ENCODE results near the gene RFLNA.

The RFLNA gene

DNA sequence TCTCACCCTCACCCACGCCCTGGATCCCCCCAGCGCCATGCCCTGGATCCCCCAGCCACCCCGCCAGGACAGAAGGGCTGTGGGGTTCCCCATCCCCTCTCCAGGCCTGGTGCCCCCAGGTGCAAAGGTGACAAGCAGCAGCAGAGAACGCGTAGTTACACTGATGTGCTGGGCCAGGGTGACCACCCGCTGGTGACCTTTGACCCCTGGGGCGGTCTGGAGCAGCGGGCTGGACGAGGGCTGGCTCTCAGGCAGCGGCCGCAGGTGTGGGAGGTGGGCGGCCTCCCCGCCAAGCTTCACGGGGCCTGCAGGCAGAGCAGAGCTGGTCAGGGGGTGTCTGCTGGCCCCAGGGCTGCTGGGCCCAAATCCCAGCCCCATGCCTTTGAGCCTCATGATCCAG, 40.1 kb downstream of the RFLNA start:
- in situ Hi-C loops (cut with HindIII; ENCODE audit: low sequenced_read_pairs): loop anchor here (10.0 kb wide), 1 partner anchor 60 kb away; no protein-coding TSS in a partner anchor

DNA sequence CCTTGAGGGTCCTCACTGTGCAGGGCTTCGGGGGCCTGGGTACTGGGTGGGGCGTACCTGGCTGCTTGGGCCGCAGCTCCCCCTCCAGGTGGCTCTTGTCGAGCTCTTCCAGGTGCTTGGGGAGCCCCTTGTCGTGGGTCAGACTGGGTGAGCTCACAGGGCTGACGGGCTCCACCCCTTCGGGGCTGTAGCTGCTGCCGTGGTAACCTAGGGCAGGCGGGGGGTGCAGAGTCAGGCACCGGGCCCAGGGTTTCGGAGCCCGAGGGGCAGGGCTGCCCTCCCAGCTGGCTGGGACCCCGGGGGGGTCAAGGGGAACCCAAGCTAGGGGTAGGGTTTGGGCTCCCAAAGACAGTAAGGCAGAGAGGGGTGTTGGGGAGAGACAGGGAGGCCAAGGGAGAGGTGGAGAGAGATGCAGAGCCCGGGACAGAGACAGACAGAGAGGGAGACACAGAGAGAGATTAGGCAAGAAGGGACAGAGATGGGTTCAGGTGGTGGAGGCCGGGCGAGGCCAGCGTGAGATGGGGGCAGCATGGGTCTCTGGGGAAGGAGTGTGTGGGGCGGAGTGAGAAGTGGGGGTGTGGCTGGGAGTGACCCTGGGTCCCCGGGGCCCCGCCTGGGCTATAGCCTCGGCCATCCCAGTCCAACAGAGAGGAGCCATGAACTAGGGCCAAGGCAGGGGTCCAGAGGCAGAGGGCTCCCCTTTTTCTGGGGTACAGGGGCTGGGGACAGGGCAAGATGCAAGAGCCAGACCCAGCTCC, 40.7 kb downstream of the RFLNA start:
- in situ Hi-C loops (cut with HindIII; ENCODE audit: low sequenced_read_pairs): loop anchor here (10.0 kb wide), 1 partner anchor 61 kb away; no protein-coding TSS in a partner anchor

DNA sequence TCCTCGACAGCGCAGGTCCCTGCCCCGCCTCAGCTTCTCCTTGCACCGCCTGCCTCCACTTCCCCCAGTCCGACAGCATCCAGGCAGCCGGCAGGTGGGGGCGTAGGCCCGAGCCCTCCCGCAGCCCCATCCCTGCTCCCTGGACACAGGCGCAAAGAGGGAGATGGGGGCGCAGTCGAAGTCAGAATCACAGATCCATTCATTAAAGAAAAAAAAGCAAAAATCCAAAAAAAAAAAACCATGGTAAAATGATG, 41.2 kb downstream of the RFLNA start:
- in situ Hi-C loops (cut with HindIII; ENCODE audit: low sequenced_read_pairs): loop anchor here (10.0 kb wide), 1 partner anchor 61 kb away; no protein-coding TSS in a partner anchor

DNA sequence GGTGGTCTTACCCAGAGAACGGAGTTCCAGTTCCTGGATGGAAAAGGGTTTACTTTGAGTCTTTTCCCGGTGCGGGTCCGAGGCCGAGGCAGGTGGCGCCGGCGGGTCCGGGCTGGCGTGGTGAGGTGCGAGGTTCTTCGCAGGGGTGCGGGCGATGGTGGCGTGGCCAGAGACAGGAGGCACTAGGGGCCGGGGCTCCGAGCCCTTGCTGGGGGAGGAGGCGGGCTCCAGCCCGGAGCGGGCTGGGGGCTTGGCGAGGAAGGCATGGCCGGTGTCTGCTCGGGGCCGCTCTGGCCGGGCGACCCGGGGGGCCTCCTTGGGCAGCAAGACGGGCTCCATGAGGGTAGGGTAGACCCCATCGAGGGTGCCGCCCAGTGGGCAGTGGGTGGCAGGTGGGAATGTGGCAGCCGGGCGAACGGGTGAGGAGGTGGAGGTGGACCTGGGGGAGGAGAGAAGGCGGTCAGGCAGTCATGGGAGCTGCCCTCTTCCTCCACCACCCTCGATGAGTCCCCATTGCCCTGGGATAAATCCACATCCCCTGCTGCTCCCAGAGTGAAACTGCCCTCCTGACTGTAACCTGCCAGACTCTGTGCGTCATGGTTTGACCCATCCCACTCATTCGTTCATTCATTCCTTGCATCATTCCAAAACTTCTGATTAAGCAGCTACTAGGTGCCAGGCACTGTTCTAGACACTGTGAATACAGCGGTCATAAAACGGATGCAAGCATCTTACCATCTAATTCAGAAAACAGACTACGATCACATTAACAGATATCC, 42.0 kb downstream of the RFLNA start:
- in situ Hi-C loops (cut with HindIII; ENCODE audit: low sequenced_read_pairs): loop anchor here (10.0 kb wide), 1 partner anchor 62 kb away; no protein-coding TSS in a partner anchor

DNA sequence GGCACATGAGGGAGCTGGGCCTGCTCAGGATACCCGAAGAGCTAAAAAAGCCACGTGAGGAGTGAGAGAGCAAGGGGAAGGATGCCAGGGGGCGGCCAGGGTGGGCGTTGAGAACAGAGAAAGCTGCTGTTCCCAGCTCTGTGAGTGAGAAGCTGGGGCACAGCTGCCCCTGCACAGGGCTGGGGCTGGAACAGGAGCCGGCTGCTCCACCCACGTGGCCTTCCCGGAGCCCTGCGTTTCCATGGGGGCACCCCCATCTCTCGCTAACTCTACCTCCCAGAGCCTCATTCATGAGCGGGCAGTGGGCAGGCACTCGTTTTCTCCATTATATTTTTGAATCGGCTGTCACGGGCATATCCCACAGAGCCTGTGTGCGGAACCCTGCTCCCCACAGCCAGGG, 42.7 kb downstream of the RFLNA start:
- in situ Hi-C loops (cut with HindIII; ENCODE audit: low sequenced_read_pairs): loop anchor here (10.0 kb wide), 1 partner anchor 63 kb away; no protein-coding TSS in a partner anchor

DNA sequence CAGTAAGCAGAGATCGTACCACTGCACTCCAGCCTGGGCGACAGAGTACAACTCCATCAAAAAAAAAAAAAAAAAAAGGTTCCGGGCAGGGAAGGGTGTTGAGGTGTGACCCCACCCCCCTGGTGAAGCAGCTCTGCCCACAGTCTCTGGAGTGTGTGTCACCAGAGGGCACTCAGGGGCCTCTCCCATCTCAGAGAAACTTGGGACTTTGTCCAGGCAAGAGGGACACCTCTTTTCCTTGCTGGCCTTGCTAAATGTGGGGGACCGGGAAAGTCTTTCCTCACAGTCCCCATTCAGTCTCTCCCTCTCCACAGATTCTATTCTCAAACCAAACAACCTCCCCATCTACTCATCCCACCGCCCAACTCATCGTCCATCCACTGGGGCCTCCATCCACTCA, 43.6 kb downstream of the RFLNA start:
- in situ Hi-C loops (cut with HindIII; ENCODE audit: low sequenced_read_pairs): loop anchor here (10.0 kb wide), 1 partner anchor 64 kb away; no protein-coding TSS in a partner anchor

DNA sequence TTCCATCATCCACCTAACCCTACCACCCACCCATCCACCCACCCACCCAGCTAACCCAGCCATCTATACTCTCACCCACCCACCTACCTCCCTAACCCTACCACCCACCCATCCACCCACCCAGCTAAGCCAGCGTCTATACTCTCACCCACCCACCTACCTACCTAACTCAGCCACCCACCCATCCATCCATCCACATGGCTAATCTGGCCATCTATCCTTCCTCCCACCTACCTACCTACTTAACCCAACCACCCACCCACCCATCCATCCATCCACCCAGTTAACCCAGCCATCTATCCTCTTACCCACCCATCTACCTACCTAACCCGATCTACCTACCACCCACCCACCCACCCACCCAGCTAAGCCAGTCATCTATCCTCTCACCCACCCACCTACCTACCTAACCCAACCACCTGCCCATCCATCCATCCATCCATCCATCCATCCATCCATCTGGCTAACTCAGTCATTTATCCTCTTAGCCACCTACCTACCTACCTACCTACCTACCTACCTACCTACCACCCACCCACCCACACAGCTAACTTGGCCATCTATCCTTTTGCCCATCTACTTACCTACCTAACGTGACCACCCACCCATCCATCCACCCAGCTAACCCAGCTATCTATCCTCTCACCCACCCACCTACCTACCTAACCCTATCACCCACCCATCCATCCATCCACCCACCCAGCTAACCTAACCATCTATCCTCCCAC, 44.1 kb downstream of the RFLNA start:
- in situ Hi-C loops (cut with HindIII; ENCODE audit: low sequenced_read_pairs): loop anchor here (10.0 kb wide), 1 partner anchor 64 kb away; no protein-coding TSS in a partner anchor

DNA sequence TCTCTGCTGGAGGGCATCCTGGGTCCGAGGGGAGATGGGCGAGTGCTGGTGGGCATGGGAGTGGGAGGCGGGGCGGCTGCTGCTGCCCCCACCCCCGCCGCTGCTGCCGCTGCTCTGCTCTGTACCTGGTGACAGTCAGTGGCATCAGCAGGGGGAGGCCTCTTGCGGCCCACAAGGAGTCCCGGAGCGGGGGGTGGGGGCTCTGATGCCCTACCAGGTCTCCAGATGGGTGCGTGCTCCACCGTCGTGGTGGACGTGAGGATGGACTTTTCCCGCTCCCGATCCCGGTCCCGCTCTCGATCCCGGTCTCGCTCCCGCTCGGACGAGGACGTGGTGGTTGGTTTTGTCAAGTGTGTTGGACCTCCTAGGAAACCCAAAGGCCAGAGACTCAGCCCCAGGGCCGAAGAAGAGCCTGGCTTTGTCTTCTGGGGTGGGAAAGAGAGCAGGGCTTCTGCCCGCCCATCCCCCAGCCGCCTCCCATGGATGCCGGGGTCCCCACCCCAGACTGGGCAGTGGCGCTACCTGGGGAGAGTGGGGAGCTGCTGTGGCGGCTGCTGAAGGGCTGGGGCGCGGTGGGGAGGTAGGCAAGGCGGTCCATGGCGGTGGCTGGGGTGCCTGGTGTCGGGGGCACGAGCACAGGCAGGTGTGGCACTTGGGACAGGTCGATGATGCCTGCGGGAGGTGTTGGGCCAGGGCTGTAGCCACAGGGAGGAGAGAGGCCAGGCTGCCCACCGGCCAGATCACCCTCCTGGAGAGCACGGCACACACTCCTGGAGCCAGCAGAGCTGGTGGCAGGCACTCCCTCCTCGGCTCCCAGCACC, 45.4 kb downstream of the RFLNA start:
- in situ Hi-C loops (cut with HindIII; ENCODE audit: low sequenced_read_pairs): no loop called here

DNA sequence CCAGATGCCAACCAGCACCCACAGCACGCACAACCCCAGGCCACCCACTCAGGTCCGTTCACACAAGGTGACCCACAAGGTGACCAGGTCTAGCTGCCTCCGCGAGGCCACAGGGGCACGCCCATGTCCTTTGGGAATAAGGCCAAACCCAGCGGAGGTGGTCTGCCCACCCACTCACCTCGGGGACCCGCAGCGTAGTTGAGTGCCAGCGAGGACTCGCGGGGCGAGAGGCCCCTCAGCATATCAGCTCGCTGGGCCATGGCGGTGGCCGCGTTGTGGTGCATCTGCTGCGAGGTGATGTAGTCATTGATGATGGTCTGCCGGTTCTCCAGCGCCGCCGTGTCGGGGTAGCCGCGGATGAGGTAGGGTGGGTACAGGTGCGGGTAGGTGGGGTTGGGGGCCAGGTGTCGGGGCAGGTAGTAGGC, 46.8 kb downstream of the RFLNA start:
- in situ Hi-C loops (cut with HindIII; ENCODE audit: low sequenced_read_pairs): no loop called here

DNA sequence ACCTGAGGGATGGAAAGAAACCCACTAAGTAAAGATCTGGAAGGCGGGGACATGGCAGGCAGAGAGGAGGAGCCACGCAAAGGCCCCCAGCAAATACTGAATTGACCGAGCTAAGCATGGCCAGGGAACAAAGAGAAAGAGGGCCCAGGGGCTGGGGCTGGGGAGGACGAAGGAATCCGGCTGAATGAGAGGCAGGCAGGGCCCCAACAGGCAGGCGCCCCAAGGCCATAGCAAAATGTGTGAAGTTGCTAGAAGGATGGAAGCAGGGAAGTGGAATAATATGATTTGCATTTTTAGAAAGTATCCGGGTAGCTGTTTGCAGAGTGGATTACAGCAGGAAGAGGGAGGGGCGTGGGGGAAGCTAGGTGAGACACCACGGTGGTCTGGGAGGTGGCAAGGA, 49.1 kb downstream of the RFLNA start:
- in situ Hi-C loops (cut with HindIII; ENCODE audit: low sequenced_read_pairs): no loop called here

DNA sequence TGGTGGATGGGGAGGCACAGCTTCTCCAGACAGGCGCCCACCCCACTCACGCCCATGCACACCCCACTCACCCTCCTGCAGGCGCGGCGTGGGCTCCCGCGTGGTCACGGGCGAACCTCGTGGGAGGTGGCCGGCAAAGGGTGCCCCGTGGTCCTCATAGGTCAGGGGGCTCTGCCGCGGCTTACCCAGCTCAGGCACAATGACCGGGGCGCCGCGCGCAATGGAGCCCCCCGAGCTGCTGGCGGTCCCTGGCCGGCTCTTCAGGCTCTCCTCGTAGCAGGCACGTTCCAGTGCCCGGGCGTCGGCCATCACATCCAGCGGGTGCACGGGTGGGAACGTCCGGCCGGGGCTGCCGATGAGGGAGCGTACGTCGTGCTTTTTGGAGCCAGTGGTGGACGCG, 49.6 kb downstream of the RFLNA start:
- in situ Hi-C loops (cut with HindIII; ENCODE audit: low sequenced_read_pairs): no loop called here

DNA sequence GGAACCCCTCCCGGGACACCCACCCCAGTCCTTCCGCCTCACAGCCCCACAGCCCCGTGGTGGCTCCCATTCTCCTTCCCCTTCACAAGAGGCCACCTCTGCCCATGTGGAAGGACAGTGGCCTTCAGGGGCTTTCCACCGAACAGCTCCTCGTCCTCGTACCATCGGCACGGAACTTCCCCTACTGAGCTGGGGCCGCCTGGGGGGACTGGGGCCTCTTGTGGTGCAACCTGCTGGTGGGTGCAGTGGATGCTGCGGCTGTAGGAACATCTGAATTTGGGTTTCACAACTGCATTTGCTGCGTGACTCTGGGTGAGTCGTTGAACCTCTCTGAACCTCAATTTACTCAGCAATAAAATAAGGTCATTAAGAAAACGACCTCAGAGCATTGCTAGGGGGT, 50.9 kb downstream of the RFLNA start:
- in situ Hi-C loops (cut with HindIII; ENCODE audit: low sequenced_read_pairs): no loop called here

DNA sequence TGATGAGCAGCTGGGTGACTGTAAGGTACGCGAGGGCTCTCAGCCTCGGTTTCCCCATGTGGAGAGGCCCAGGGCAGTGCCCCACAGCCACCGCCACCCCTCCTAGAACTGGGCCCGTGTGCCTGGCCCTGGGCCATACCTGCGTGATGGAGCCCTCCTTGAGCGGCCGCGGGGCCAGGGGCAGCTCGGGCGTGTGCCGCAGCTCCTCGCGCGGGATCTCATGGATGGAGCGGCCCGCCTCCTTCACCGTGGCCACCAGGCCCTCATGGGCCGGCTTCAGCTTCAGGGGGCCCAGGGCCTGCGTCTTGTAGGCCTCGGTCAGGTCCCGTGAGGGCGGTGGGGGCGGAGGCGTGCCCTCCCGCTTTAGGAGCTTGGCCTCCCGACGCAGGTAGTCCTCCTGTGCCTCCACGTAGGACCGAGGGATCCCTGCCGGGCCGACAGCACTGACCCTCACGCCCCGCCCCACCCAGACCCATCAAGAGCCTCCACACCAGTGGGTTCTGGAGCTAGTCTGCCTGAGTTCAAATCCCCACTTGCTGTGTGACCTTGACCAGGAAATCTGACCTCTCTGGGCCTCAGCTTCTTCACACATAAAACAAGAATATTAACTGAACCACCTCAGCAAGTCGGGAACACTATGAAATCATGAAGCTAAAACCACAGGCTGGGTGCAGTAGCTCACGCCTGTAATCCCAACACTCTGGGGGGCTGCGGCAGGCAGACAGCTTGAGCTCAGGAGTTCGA, 51.7 kb downstream of the RFLNA start:
- in situ Hi-C loops (cut with HindIII; ENCODE audit: low sequenced_read_pairs): no loop called here

DNA sequence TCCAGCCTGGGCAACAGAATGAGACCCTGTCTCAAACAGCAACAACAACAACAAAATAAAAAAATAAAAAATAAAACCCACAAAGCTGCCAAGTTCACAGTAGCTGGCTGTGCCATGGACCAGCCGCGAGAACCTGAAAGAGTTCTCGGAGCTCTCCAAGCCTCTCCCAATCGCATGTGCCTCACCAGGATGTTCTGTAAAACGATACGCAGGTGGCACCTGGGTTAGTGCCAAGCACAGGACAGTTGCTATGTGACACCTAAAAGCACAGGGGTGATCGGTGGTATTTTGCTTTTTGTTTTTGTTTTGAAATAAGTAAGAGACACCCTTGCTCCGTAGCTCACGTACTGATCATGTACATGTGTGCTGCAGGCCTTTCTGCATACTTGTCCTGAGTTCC, 52.4 kb downstream of the RFLNA start:
- in situ Hi-C loops (cut with HindIII; ENCODE audit: low sequenced_read_pairs): no loop called here

DNA sequence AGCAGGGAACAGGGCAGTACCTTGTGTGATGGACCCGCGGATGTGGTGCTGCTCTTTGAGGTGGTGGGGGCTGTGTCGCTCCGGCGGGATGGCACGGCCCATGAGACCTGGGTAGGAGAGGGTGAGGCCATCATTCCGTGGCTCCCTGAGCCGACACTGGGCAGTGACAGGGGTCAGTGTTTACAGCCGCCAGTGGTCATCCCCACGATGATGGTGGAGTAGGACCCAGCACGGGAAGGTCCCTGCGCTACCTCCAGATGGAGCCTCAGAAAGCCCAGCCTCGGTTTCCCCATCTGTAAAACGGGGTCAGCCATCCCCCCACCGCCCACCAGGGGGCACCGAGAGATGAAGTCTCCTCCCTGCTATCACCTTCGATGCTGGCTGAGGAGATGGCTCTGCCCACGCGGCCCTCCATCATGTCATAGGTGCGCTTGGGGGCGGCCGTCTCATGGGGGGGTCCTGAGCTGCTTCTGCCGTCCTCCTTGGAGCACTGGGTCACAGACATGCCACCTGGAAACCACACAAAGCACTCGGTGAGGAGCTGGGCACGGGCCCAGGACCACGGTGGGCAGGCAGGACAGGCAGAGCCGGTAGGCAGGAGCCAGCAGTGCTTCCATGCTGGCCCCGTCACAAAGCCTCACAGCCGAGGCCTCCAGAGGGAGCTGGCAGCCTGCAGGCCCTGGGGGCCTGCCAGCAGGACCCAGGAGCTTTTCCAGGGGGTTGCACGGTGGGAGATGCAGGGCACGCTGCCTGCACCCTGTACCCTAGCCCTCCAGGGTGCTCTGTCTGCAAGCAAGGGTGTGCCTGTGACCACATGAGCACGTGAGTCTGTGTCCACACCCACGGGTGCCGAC, 53.1 kb downstream of the RFLNA start:
- in situ Hi-C loops (cut with HindIII; ENCODE audit: low sequenced_read_pairs): no loop called here

DNA sequence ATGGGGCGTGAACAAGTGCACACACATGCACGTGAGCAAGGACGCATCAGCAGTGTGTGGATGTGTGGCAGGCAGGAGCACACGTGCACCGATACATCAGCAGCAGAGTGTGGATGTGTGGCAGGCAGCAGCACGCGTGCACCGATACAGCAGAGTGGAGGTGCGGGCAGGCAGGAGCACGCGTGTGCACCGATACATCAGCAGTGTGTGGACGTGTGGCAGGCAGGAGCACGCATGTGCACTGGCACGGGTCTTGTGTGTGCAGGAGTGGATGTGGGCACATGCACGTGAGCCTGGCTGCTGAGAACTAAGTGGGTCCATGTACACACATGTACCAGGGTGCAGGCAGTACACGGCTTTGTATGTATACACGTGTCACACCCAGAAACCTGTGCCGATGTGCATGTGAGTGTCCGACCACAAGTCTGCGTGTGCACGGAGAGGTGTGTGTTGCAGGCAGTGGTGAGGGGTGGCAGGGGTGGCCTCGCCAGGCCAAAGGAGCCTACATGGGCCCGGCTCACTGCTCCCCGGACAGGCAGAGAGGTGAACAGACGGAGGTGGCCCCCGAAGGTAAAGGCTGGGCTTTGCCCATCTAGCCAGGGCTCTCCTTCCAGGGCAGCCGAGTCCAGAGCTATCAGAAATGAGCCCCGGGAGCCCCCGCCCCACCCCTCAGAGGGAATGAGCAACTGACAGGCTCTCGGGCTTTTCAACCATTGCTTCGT, 53.9 kb downstream of the RFLNA start:
- in situ Hi-C loops (cut with HindIII; ENCODE audit: low sequenced_read_pairs): no loop called here

DNA sequence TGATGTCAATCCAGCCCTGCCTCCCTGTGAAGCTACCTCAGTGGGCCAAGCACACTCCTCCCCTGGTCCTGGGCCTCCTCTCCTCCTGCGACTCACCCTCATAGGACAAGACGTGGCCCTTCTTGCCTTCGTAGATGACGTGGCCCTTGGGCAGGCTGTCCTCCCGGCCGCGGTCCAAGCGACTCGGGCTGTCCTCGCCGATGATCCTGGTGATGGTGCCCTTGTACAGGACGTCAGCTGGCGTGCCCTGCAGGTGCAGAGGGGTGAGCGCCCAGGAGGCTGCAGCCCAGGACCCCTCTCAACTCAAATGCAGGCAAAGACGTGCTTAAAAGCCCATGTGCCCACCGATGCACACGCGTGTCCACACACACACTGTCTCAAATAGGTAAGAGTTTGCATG, 55.6 kb downstream of the RFLNA start:
- in situ Hi-C loops (cut with HindIII; ENCODE audit: low sequenced_read_pairs): loop anchor here (10.0 kb wide), 1 partner anchor 404 kb away; no protein-coding TSS in a partner anchor

DNA sequence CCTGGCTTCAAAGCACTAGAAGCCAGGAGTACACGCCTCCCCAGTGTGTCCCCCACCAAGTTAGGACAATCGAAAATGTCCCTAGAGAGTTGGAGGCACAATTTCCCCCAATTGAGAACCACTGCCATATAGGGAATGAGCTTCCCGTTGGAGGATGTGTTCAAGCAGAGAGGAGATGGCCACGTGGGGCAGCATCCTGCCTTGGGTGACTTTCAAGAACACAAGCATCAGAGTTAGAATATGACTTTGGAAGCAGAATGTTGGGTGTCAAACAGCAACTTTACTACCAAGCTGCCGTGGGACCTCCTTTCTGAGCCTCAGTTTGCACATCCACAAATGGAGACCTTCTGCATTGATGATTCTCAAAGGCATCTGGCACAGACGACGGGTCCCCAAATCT, 56.5 kb downstream of the RFLNA start:
- in situ Hi-C loops (cut with HindIII; ENCODE audit: low sequenced_read_pairs): loop anchor here (10.0 kb wide), 1 partner anchor 403 kb away; no protein-coding TSS in a partner anchor

All from endothelial cell of hepatic sinusoid (primary cell).